Body of pancreas (tissue), 4 donors: ENCODE data around the gene ADGRG2. TPM values are rescaled to one million over a fixed set of nuclear protein-coding genes. Genes with fewer than 3 reads are reported as not detected.

Experiments
- ATAC-seq: fragments of 150-250 bp; one replicate; pipeline ENCODE4 v1.9.1; 2016
- DNase-seq, 4 donors: peaks; one replicate each; pipeline ENCODE4 v3.0.0-alpha.2; 2019
- H3K27ac ChIP-seq, 4 donors: fragments of 200-600 bp; sonication (generic); 1 replicate in 3 of 4; 2 replicates in 1 of 4; pipeline versions ENCODE4 v1.5.1 to v1.6.1; 2016 to 2019; ENCODE audit warnings: mild to moderate bottlenecking in 1 of 4, mixed read lengths in 1 of 4, moderate library complexity in 1 of 4
- H3K27me3 ChIP-seq, 2 donors: fragments of 200-600 bp; sonication (generic); one replicate each; pipeline ENCODE4 v1.6.0; 2016; ENCODE audit warnings: mild to moderate bottlenecking in 1 of 2
- H3K36me3 ChIP-seq, 2 donors: fragments of 200-600 bp; sonication (generic); replicated peaks in 1 of 2; 2 replicates each; pipeline ENCODE4 v1.5.1; 2016; ENCODE audit warnings: low read depth in 2 of 2; ENCODE audit not compliant: insufficient read depth in 1 of 2
- H3K4me1 ChIP-seq: fragments of 200-600 bp; sonication (generic); one replicate; pipeline ENCODE4 v1.6.0; 2016
- H3K4me3 ChIP-seq, 2 donors: fragments of 200-600 bp; sonication (generic); 1 replicate in 1 of 2; 2 replicates in 1 of 2; pipeline ENCODE4 v1.5.1; 2016 to 2019
- H3K9me3 ChIP-seq, 3 donors: fragments of 200-600 bp; sonication (generic); 1 replicate in 2 of 3; 2 replicates in 1 of 3; pipeline ENCODE4 v1.5.1; 2016
- POLR2A ChIP-seq, 3 donors: fragments of 450-650 bp; IDR thresholded peaks; one replicate each; pipeline ENCODE4 v1.6.1; 2016; ENCODE audit warnings: antibody characterized with exemption in 3 of 3, mild to moderate bottlenecking in 2 of 3
- WGBS, 2 donors: methylation state at CpG; one replicate each; pipeline ENCODE4 v1.1.5; 2017; 5-methylcytosine and 5-hydroxymethylcytosine counted together
- intact Hi-C: fragments of 100-400 bp; cut with DNase I; formaldehyde crosslinking; loops from one replicate; pipeline ENCODE4 v1.15.1; 2023
- total RNA-seq, 2 donors: library from RNA; depleted of rRNA; stranded (reverse); fragments of >200 nt; gene quantifications; one replicate each; pipeline ENCODE4 v1.1.0, GENCODE V29; 2016
- TF ChIP-seq, protein P1 (sequence below), 7 experiments: fragments of 450-650 bp in 4 of 7; fragments of 200-600 bp in 3 of 7; sonication (generic) in 3 of 7; IDR thresholded peaks; one replicate each; pipeline ENCODE4 v1.5.1; 2016 to 2019; ENCODE audit warnings: antibody characterized with exemption in 7 of 7

The ADGRG2 gene
- total RNA-seq, 2 donors from 2014 or later, result 0.66 to 1.0 TPM

GRCh38 chrX:18973527-18974192 lies 148.6 kb downstream of the ADGRG2 start:
- no peak overlapping the region for H3K27ac ChIP-seq
- 56 to 59% methylated on average over 7 of the region's 7 CpGs for WGBS, 2 donors
- DNase-seq, result peak; percentile 6 to 25 (median 20)
- H3K27me3 ChIP-seq, result no peaks in the 10 kb centered on the region
- no peaks in the 10 kb centered on the region for H3K9me3 ChIP-seq
- H3K4me3 ChIP-seq, result no peak overlapping the region
- no peaks in the 10 kb centered on the region for H3K36me3 ChIP-seq
- TF ChIP-seq, protein P1, sequence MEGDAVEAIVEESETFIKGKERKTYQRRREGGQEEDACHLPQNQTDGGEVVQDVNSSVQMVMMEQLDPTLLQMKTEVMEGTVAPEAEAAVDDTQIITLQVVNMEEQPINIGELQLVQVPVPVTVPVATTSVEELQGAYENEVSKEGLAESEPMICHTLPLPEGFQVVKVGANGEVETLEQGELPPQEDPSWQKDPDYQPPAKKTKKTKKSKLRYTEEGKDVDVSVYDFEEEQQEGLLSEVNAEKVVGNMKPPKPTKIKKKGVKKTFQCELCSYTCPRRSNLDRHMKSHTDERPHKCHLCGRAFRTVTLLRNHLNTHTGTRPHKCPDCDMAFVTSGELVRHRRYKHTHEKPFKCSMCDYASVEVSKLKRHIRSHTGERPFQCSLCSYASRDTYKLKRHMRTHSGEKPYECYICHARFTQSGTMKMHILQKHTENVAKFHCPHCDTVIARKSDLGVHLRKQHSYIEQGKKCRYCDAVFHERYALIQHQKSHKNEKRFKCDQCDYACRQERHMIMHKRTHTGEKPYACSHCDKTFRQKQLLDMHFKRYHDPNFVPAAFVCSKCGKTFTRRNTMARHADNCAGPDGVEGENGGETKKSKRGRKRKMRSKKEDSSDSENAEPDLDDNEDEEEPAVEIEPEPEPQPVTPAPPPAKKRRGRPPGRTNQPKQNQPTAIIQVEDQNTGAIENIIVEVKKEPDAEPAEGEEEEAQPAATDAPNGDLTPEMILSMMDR (IDR thresholded peaks at IDR 0.05), result no peak
- TF ChIP-seq POLR2A (IDR thresholded peaks at IDR 0.05), result no peak
- no peak for ATAC-seq
- H3K4me1 ChIP-seq, result peaks cover 10% of the 10 kb centered on the region
- intact Hi-C loops, result no loop called here

GRCh38 chrX:18971506-18971905 lies 150.8 kb downstream of the ADGRG2 start:
- Histone ChIP-seq H3K4me3 (no peak overlapping the region), H3K27me3 (no peaks in the 10 kb centered on the region), H3K27ac (no peak overlapping the region), H3K9me3 (no peaks in the 10 kb centered on the region), H3K4me1 (peaks cover 10% of the 10 kb centered on the region), H3K36me3 (no peaks in the 10 kb centered on the region)
- 55 to 66% methylated on average over 2 of the region's 2 CpGs for WGBS, 2 donors
- intact Hi-C loops, result no loop called here
- ATAC-seq (no peak), DNase-seq (no peak)
- TF ChIP-seq, protein P1 (IDR thresholded peaks at IDR 0.05), result no peak
- TF ChIP-seq POLR2A (IDR thresholded peaks at IDR 0.05), result no peak

- DNase-seq, result no peak
Observed at GRCh38 chrX:18970465-18970864, 151.8 kb downstream of the ADGRG2 start.

DNA sequence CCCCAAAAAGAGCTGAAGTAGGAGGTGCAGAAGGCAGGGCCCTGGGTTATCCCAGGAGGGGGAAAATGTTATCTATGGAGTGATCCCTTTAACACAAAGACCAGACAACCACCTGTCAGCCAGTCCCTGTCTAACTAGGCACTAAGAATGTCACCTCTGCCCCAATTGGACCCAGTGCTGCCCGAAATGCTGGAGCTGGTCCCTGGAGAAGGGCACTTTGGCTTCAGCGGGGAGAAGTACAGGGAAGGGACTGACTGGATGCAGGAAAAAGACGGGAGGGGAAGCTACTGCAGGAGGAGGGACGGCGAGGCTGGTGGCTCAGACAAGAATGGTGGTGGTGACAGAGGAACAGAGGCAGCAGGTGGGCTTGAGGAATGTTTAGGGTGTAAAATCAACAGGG lies 155.6 kb downstream of the ADGRG2 start:
- intact Hi-C loops, result no loop called here
- H3K27ac ChIP-seq, result no peak overlapping the region
- H3K27me3 ChIP-seq, result no peaks in the 10 kb centered on the region
- no peak overlapping the region for H3K4me3 ChIP-seq
- H3K9me3 ChIP-seq, result no peaks in the 10 kb centered on the region
- no peak for ATAC-seq
- TF ChIP-seq, protein P1 (IDR thresholded peaks at IDR 0.05), result no peak
- no peak for TF ChIP-seq POLR2A (IDR thresholded peaks at IDR 0.05)
- DNase-seq, result no peak
- H3K4me1 ChIP-seq, result no peaks in the 10 kb centered on the region
- no peaks in the 10 kb centered on the region for H3K36me3 ChIP-seq
- WGBS, 2 donors, result 98 to 100% methylated on average over 3 to 5 of the region's 5 CpGs

More at GRCh38 chrX:18970465-18970864, 151.8 kb downstream of the ADGRG2 start:
- no peak for ATAC-seq
- Histone ChIP-seq H3K4me3 (no peak overlapping the region), H3K36me3 (no peaks in the 10 kb centered on the region), H3K9me3 (no peaks in the 10 kb centered on the region), H3K27ac (no peak overlapping the region), H3K4me1 (peaks cover 10% of the 10 kb centered on the region), H3K27me3 (no peaks in the 10 kb centered on the region)
- intact Hi-C loops, result no loop called here
- TF ChIP-seq POLR2A (IDR thresholded peaks at IDR 0.05), result no peak
- TF ChIP-seq, protein P1 (IDR thresholded peaks at IDR 0.05), result no peak

GRCh38 chrX:18964901-18965300 lies 157.4 kb downstream of the ADGRG2 start:
- Histone ChIP-seq H3K4me1 (no peaks in the 10 kb centered on the region), H3K36me3 (no peaks in the 10 kb centered on the region), H3K4me3 (no peak overlapping the region), H3K27me3 (no peaks in the 10 kb centered on the region), H3K9me3 (no peaks in the 10 kb centered on the region), H3K27ac (no peak overlapping the region)
- intact Hi-C loops, result no loop called here
- DNase-seq (no peak), ATAC-seq (no peak)
- 53 to 71% methylated on average over 8 to 9 of the region's 9 CpGs for WGBS, 2 donors
- TF ChIP-seq, protein P1 (IDR thresholded peaks at IDR 0.05), result no peak
- no peak for TF ChIP-seq POLR2A (IDR thresholded peaks at IDR 0.05)
